ENCODE results near the gene MPO. TPM values are rescaled to one million over a fixed set of nuclear protein-coding genes. Genes with fewer than 3 reads are reported as not detected.

Gene MPO
- total and polyA plus RNA-seq, 2 of the 8 experiments (the other 6 are each of a cell fraction or from before 2014, with no cell fraction given) = 0.06 to 0.74 TPM

- H4K8ac ChIP-seq (ENCODE audit: extremely low read depth, insufficient read depth, low read length) = no peak overlapping the region
- 71% methylated on average over 11 of the region's 11 CpGs; no CpG with 5 or more reads in 1 of the 2 experiments for WGBS, 2 experiments (ENCODE audit: extremely low coverage in 1 of 2, insufficient coverage in 1 of 2, insufficient read length in 1 of 2, insufficient replicate concordance in 2 of 2, low coverage in 1 of 2, low lambda C conversion rate in 2 of 2, missing lambda C conversion rate in 1 of 2)
- no peaks in the 10 kb centered on the region for H3K36me3 ChIP-seq (ENCODE audit: control insufficient read depth in 2 of 4, insufficient read depth in 4 of 4, low read length in 3 of 4)
- no peak overlapping the region for H2BK120ac ChIP-seq (replicated peaks; ENCODE audit: low read depth, low read length)
- no peak overlapping the region for H3K14ac ChIP-seq (ENCODE audit: insufficient read length)
- no peak overlapping the region for H2BK5ac ChIP-seq (ENCODE audit: low read depth, low read length)
- H3K4me3 ChIP-seq (ENCODE audit: extremely low read depth in 1 of 4, insufficient read depth in 2 of 4, low read depth in 3 of 4, low read length in 4 of 4) = peak overlapping the region; percentile 41 to 79 (median 68); a peak in 5 of 8 replicates
- FAIRE-seq (no peak), DNase-seq (ENCODE audit: low read depth in 1 of 2, low spot score in 2 of 2) (peak in 1 of 2 experiments; percentile 74)
- H4K91ac ChIP-seq (replicated peaks; ENCODE audit: insufficient read length, low read length) = no peak overlapping the region
- H3K79me2 ChIP-seq (ENCODE audit: control insufficient read depth in 1 of 2, insufficient read depth in 2 of 2, low read length in 2 of 2) = no peaks in the 10 kb centered on the region
- no peak overlapping the region for H3K56ac ChIP-seq (replicated peaks; ENCODE audit: insufficient read length, low read depth, low read length)
- H2AK5ac ChIP-seq (ENCODE audit: low read depth, low read length) = no peak overlapping the region
- H3K27ac ChIP-seq (ENCODE audit: low read depth, low read length) = no peak overlapping the region
- no peak overlapping the region for H3K9ac ChIP-seq (replicated peaks in 1 of 4; ENCODE audit: extremely low read depth in 1 of 4, low read depth in 3 of 4, low read length in 3 of 4)
- H3K18ac ChIP-seq (ENCODE audit: extremely low read depth, low read length) = peak overlapping the region; percentile 81
- H3K23ac ChIP-seq (ENCODE audit: insufficient read length) = no peak overlapping the region
- peak overlapping the region; percentile 82 to 99 for H3K4me2 ChIP-seq (ENCODE audit: insufficient read depth in 1 of 2, low read depth in 2 of 2, low read length in 2 of 2)
- H3K27me3 ChIP-seq (replicated peaks in 1 of 4; ENCODE audit: control insufficient read depth in 3 of 4, extremely low read depth in 1 of 4, insufficient read depth in 3 of 4, low read length in 3 of 4) = peaks cover 0 to 20% (median 12%) of the 10 kb centered on the region in 4 experiments; a peak in 5 of 7 replicates
- no peak overlapping the region for H3K4ac ChIP-seq (replicated peaks; ENCODE audit: insufficient read length, low read depth, low read length)
- CTCF ChIA-PET (ENCODE audit: partially characterized antibody) = interaction anchor here (0.7 to 21.9 kb wide), 11 partner anchors 9 to 122 kb away, joined by 3 to 384 read pairs (median 6); partner anchors contain the start of gene RNF43
- H3K79me1 ChIP-seq (ENCODE audit: low read depth, low read length) = no peaks in the 10 kb centered on the region
- no peaks in the 10 kb centered on the region for H3K9me3 ChIP-seq (ENCODE audit: insufficient read depth in 2 of 2, low read depth in 1 of 2, low read length in 1 of 2)
- peaks cover 12% of the 10 kb centered on the region for H3K23me2 ChIP-seq (ENCODE audit: low read depth, low read length)
- peaks cover 0 to 2% of the 10 kb centered on the region in 2 experiments for H4K20me1 ChIP-seq (replicated peaks in 1 of 2; ENCODE audit: control insufficient read depth in 1 of 2, insufficient read depth in 2 of 2, low read length in 2 of 2)
- POLR2A ChIA-PET (ENCODE audit: partially characterized antibody) = interaction anchor here (0.9 to 7.9 kb wide), 10 partner anchors 9 to 190 kb away, joined by 3 to 66 read pairs (median 6); partner anchors contain the start of gene SUPT4H1
- H4K5ac ChIP-seq (ENCODE audit: insufficient read length, low read depth, low read length) = no peak overlapping the region
- TF ChIP-seq SIX5 (IDR thresholded peaks at IDR 0.05; ENCODE audit: low read depth, low read length) (no peak), SP1 (IDR thresholded peaks at IDR 0.05; ENCODE audit: low read depth, low read length) (0 out of 2 replicates have a peak, but pooled peaks have one; percentile 6)
- 0 out of 2 replicates have a peak overlapping the region, but pooled peaks have one; percentile 23 for H2BK15ac ChIP-seq (ENCODE audit: low read length)
- no peak overlapping the region for H2BK20ac ChIP-seq (ENCODE audit: low read length)
- H3K4me1 ChIP-seq (replicated peaks in 1 of 4; ENCODE audit: control insufficient read depth in 3 of 4, insufficient read depth in 4 of 4, low read length in 3 of 4) = peaks cover 0 to 32% (median 19%) of the 10 kb centered on the region in 4 experiments; a peak in 6 of 7 replicates
- H2AFZ ChIP-seq (ENCODE audit: low read length) = no peak overlapping the region
- H2BK12ac ChIP-seq (ENCODE audit: low read depth, low read length) = peak overlapping the region; percentile 82; the same call in 1 of the 2 replicates
These were observed 44.6 kb upstream of the MPO start for GRCh38 chr17:58325289-58325726.
